ENCODE measurements around the gene MAD2L2. TPM values are rescaled to one million over a fixed set of nuclear protein-coding genes. Genes with fewer than 3 reads are reported as not detected.

MAD2L2 gene
- polyA plus RNA-seq, 3 donors = 50.4 to 71.3 (median 57.8) TPM

DNA sequence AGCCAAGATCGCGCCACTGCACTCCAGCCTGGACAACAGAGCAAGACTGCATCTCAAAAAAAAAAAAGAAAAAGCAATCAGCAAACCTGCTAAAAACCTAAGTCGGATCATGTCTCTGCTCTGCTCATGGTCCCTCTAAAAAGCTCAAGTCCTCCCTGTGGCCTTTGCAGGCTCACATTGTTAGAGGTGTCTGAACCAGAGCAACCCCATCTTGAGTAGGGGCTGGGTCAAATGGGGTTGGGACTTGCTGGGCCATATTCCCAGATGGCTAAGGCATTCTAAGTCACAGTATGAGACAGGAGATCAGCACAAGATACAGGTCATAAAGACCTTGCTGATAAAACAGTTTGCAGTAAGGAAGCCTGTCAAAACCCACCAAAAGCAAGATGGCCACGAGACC is 7.6 kb upstream of the MAD2L2 start:
- no peak for DNase-seq
- peaks cover 5 to 9% of the 10 kb centered on the region in 2 donors for H3K4me1 ChIP-seq (ENCODE audit: control insufficient read depth in 1 of 2, insufficient read depth in 2 of 2, low read length in 2 of 2)
- no peaks in the 10 kb centered on the region for H3K79me2 ChIP-seq (ENCODE audit: insufficient read depth, low read length)
- peaks cover 19% of the 10 kb centered on the region for H3K4me1 Mint-ChIP-seq
- H3K9ac ChIP-seq (ENCODE audit: insufficient read depth, low read length, poor library complexity, severe bottlenecking) = no peak overlapping the region
- H3K9me3 ChIP-seq (replicated peaks in 1 of 2; ENCODE audit: control insufficient read depth in 1 of 2, insufficient read depth in 1 of 2, low read length in 2 of 2) = peaks cover 0 to 7% of the 10 kb centered on the region in 2 donors
- H3K4me3 Mint-ChIP-seq = peak overlapping the region in 1 of 2 donors; percentile 51
- no peak overlapping the region for H2AFZ ChIP-seq (ENCODE audit: insufficient read depth, low read depth, low read length, poor library complexity, severe bottlenecking)
- H3K9me3 Mint-ChIP-seq = peaks cover 0 to 12% (median 6%) of the 10 kb centered on the region in 7 donors
- no peak overlapping the region for H3K27ac Mint-ChIP-seq
- intact Hi-C loops (cut with micrococcal nuclease) = no loop called here
- 100% methylated on average over 3 of the region's 4 CpGs for WGBS (ENCODE audit: insufficient coverage)
- H3K4me3 ChIP-seq (replicated peaks in 1 of 3; ENCODE audit: low read depth in 2 of 3, low read length in 3 of 3) = no peak overlapping the region
- no peak overlapping the region for H3K4me2 ChIP-seq (replicated peaks; ENCODE audit: extremely low read depth, low read length, poor library complexity, severe bottlenecking)
- peaks cover 42 to 69% (median 57%) of the 10 kb centered on the region in 3 donors for H3K27me3 Mint-ChIP-seq (ENCODE audit: low read depth in 3 of 3)
- peaks cover 2 to 6% of the 10 kb centered on the region in 2 donors for H3K36me3 Mint-ChIP-seq
- peaks cover 36 to 51% of the 10 kb centered on the region in 2 donors for H3K27me3 ChIP-seq (ENCODE audit: control insufficient read depth in 2 of 2, insufficient read depth in 2 of 2, low read length in 2 of 2)
- TF ChIP-seq, protein P1, sequence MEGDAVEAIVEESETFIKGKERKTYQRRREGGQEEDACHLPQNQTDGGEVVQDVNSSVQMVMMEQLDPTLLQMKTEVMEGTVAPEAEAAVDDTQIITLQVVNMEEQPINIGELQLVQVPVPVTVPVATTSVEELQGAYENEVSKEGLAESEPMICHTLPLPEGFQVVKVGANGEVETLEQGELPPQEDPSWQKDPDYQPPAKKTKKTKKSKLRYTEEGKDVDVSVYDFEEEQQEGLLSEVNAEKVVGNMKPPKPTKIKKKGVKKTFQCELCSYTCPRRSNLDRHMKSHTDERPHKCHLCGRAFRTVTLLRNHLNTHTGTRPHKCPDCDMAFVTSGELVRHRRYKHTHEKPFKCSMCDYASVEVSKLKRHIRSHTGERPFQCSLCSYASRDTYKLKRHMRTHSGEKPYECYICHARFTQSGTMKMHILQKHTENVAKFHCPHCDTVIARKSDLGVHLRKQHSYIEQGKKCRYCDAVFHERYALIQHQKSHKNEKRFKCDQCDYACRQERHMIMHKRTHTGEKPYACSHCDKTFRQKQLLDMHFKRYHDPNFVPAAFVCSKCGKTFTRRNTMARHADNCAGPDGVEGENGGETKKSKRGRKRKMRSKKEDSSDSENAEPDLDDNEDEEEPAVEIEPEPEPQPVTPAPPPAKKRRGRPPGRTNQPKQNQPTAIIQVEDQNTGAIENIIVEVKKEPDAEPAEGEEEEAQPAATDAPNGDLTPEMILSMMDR (IDR thresholded peaks at IDR 0.05) = no peak
- H4K20me1 ChIP-seq (ENCODE audit: insufficient read depth, low read length) = no peaks in the 10 kb centered on the region
- no peaks in the 10 kb centered on the region for H3K36me3 ChIP-seq (replicated peaks in 1 of 2; ENCODE audit: control insufficient read depth in 1 of 2, insufficient read depth in 2 of 2, low read length in 2 of 2)
- H3K27ac ChIP-seq (ENCODE audit: low read depth in 1 of 2, low read length in 2 of 2) = no peak overlapping the region

DNA sequence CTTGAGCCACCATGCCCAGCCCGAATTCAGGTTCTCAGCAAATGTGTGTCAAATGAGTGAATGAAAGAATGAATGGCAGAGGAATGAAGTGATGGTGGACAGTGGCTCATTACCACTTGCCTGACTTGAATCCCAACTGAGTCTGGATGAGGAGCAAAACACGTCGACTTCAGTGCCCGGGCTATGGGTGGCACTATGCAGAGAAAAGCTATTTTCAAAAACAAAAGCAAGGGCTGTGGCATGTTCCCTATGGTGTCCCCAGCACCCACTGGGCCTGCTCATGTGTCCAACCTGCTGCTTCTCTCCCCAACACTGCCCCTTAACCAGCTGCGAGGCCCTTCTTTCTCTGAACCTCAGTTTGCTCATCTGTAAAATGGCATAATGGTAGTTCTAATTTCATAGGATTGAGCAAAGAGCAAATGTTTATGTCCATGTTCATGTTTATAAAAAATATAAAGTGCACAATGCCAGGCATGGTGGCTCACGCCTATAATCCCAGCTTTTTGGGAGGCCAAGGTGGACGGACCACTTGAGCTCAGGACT is 4.3 kb upstream of the MAD2L2 start:
- H3K4me3 ChIP-seq (replicated peaks in 1 of 3; ENCODE audit: low read depth in 2 of 3, low read length in 3 of 3) = no peak overlapping the region
- H3K27ac ChIP-seq (ENCODE audit: low read depth in 1 of 2, low read length in 2 of 2) = no peak overlapping the region
- TF ChIP-seq, protein P1 (IDR thresholded peaks at IDR 0.05) = no peak
- Mint-ChIP-seq H3K9me3 (peaks cover 0 to 5% (median 0%) of the 10 kb centered on the region in 7 donors), H3K4me3 (no peak overlapping the region), H3K27ac (no peak overlapping the region), H3K27me3 (ENCODE audit: low read depth in 3 of 3) (peaks cover 20 to 48% (median 32%) of the 10 kb centered on the region in 3 donors), H3K4me1 (peaks cover 9% of the 10 kb centered on the region), H3K36me3 (peaks cover 0 to 3% of the 10 kb centered on the region in 2 donors)
- no peaks in the 10 kb centered on the region for H4K20me1 ChIP-seq (ENCODE audit: insufficient read depth, low read length)
- no peak overlapping the region for H2AFZ ChIP-seq (ENCODE audit: insufficient read depth, low read depth, low read length, poor library complexity, severe bottlenecking)
- no peaks in the 10 kb centered on the region for H3K9me3 ChIP-seq (replicated peaks in 1 of 2; ENCODE audit: control insufficient read depth in 1 of 2, insufficient read depth in 1 of 2, low read length in 2 of 2)
- peaks cover 8 to 13% of the 10 kb centered on the region in 2 donors for H3K4me1 ChIP-seq (ENCODE audit: control insufficient read depth in 1 of 2, insufficient read depth in 2 of 2, low read length in 2 of 2)
- WGBS (ENCODE audit: insufficient coverage) = 96% methylated on average over 6 of the region's 7 CpGs
- no peak overlapping the region for H3K4me2 ChIP-seq (replicated peaks; ENCODE audit: extremely low read depth, low read length, poor library complexity, severe bottlenecking)
- H3K27me3 ChIP-seq (ENCODE audit: control insufficient read depth in 2 of 2, insufficient read depth in 2 of 2, low read length in 2 of 2) = peaks cover 9 to 29% of the 10 kb centered on the region in 2 donors
- intact Hi-C loops (cut with micrococcal nuclease) = no loop called here
- H3K79me2 ChIP-seq (ENCODE audit: insufficient read depth, low read length) = peaks cover 3% of the 10 kb centered on the region
- DNase-seq = no peak
- no peak overlapping the region for H3K9ac ChIP-seq (ENCODE audit: insufficient read depth, low read length, poor library complexity, severe bottlenecking)
- no peaks in the 10 kb centered on the region for H3K36me3 ChIP-seq (replicated peaks in 1 of 2; ENCODE audit: control insufficient read depth in 1 of 2, insufficient read depth in 2 of 2, low read length in 2 of 2)
